ACC112 (cell line): Measurements from ENCODE around the gene ZFR2.

Experiments
- H2AFZ ChIP-seq: fragments of 200-600 bp; sonication (generic); one replicate; pipeline ENCODE4 v1.6.0; 2017; ENCODE audit warnings: antibody characterized with exemption, low read length; ENCODE audit not compliant: unreplicated experiment
- H3K27ac ChIP-seq: fragments of 200-600 bp; sonication (generic); 2 replicates; pipeline ENCODE4 v1.5.1; 2014; ENCODE audit warnings: low read depth, mild to moderate bottlenecking, antibody characterized with exemption, low read length, moderate library complexity
- H3K27me3 ChIP-seq: fragments of 200-600 bp; sonication (generic); 2 replicates; pipeline ENCODE4 v1.6.1; 2014; ENCODE audit warnings: mild to moderate bottlenecking, antibody characterized with exemption, low read length, moderate library complexity, mixed read lengths; ENCODE audit not compliant: insufficient read depth
- H3K36me3 ChIP-seq: fragments of 200-600 bp; sonication (generic); 2 replicates; pipeline ENCODE4 v1.6.1; 2016; ENCODE audit warnings: mild to moderate bottlenecking, antibody characterized with exemption, low read length, moderate library complexity, mixed read lengths; ENCODE audit not compliant: insufficient read depth
- H3K4me1 ChIP-seq: fragments of 200-600 bp; sonication (generic); one replicate; pipeline ENCODE4 v1.6.1; 2016; ENCODE audit warnings: low read length, mixed read lengths; ENCODE audit not compliant: insufficient read depth, unreplicated experiment, control insufficient read depth
- H3K4me3 ChIP-seq: fragments of 200-600 bp; sonication (generic); 2 replicates; pipeline ENCODE4 v1.5.1; 2014; ENCODE audit warnings: mild to moderate bottlenecking, low read depth, low read length
- H3K79me2 ChIP-seq: fragments of 200-600 bp; sonication (generic); one replicate; pipeline ENCODE4 v1.6.0; 2016; ENCODE audit warnings: low read length; ENCODE audit not compliant: control insufficient read depth, unreplicated experiment, insufficient read depth

ZFR2 gene

GRCh38 chr19:3803114-3803888 is 65.5 kb downstream of the ZFR2 start:
- Histone ChIP-seq H3K4me1 (no peaks in the 10 kb centered on the region), H3K4me3 (no peak overlapping the region), H3K36me3 (no peaks in the 10 kb centered on the region), H3K79me2 (no peaks in the 10 kb centered on the region), H2AFZ (no peak overlapping the region), H3K27ac (no peak overlapping the region), H3K27me3 (peaks cover 19% of the 10 kb centered on the region)

GRCh38 chr19:3801412-3802096 is 67.3 kb downstream of the ZFR2 start:
- H3K4me3 ChIP-seq = peak overlapping the region; percentile 53
- H3K4me1 ChIP-seq = no peaks in the 10 kb centered on the region
- H2AFZ ChIP-seq = no peak overlapping the region
- no peaks in the 10 kb centered on the region for H3K79me2 ChIP-seq
- H3K36me3 ChIP-seq = no peaks in the 10 kb centered on the region
- H3K27ac ChIP-seq = no peak overlapping the region
- peaks cover 19% of the 10 kb centered on the region for H3K27me3 ChIP-seq

GRCh38 chr19:3800996-3801395 is 67.8 kb downstream of the ZFR2 start:
- no peak overlapping the region for H3K27ac ChIP-seq
- H3K36me3 ChIP-seq = no peaks in the 10 kb centered on the region
- no peak overlapping the region for H2AFZ ChIP-seq
- no peaks in the 10 kb centered on the region for H3K4me1 ChIP-seq
- H3K4me3 ChIP-seq = peak overlapping the region; percentile 53; the same call in 1 of the 2 replicates
- no peaks in the 10 kb centered on the region for H3K79me2 ChIP-seq
- peaks cover 19% of the 10 kb centered on the region for H3K27me3 ChIP-seq

- Histone ChIP-seq H3K27me3 (peaks cover 19% of the 10 kb centered on the region), H3K36me3 (no peaks in the 10 kb centered on the region), H3K27ac (no peak overlapping the region), H2AFZ (no peak overlapping the region), H3K79me2 (no peaks in the 10 kb centered on the region), H3K4me3 (no peak overlapping the region), H3K4me1 (no peaks in the 10 kb centered on the region)
These were observed 70.7 kb downstream of the ZFR2 start for GRCh38 chr19:3798137-3798536.

GRCh38 chr19:3796358-3796757 is 72.5 kb downstream of the ZFR2 start:
- peaks cover 12% of the 10 kb centered on the region for H3K27me3 ChIP-seq
- no peak overlapping the region for H2AFZ ChIP-seq
- no peaks in the 10 kb centered on the region for H3K4me1 ChIP-seq
- no peak overlapping the region for H3K27ac ChIP-seq
- H3K36me3 ChIP-seq = no peaks in the 10 kb centered on the region
- H3K4me3 ChIP-seq = no peak overlapping the region
- H3K79me2 ChIP-seq = no peaks in the 10 kb centered on the region

GRCh38 chr19:3793799-3794198 is 75.0 kb downstream of the ZFR2 start:
- H3K4me3 ChIP-seq = no peak overlapping the region
- H3K36me3 ChIP-seq = no peaks in the 10 kb centered on the region
- H3K27me3 ChIP-seq = peaks cover 11% of the 10 kb centered on the region
- H3K27ac ChIP-seq = no peak overlapping the region
- H3K79me2 ChIP-seq = no peaks in the 10 kb centered on the region
- no peak overlapping the region for H2AFZ ChIP-seq
- H3K4me1 ChIP-seq = no peaks in the 10 kb centered on the region

GRCh38 chr19:3792114-3792513 is 76.7 kb downstream of the ZFR2 start:
- Histone ChIP-seq H3K4me3 (no peak overlapping the region), H3K27ac (no peak overlapping the region), H3K4me1 (no peaks in the 10 kb centered on the region), H2AFZ (no peak overlapping the region), H3K27me3 (peaks cover 11% of the 10 kb centered on the region), H3K36me3 (no peaks in the 10 kb centered on the region), H3K79me2 (no peaks in the 10 kb centered on the region)

GRCh38 chr19:3790941-3791340 is 77.9 kb downstream of the ZFR2 start:
- Histone ChIP-seq H3K4me1 (no peaks in the 10 kb centered on the region), H3K36me3 (no peaks in the 10 kb centered on the region), H3K27ac (no peak overlapping the region), H3K27me3 (peaks cover 19% of the 10 kb centered on the region), H3K79me2 (no peaks in the 10 kb centered on the region), H2AFZ (no peak overlapping the region), H3K4me3 (no peak overlapping the region)

GRCh38 chr19:3790209-3790734 is 78.6 kb downstream of the ZFR2 start:
- Histone ChIP-seq H3K27me3 (peaks cover 25% of the 10 kb centered on the region), H3K27ac (no peak overlapping the region), H3K4me1 (no peaks in the 10 kb centered on the region), H3K79me2 (no peaks in the 10 kb centered on the region), H3K4me3 (no peak overlapping the region), H3K36me3 (no peaks in the 10 kb centered on the region), H2AFZ (no peak overlapping the region)

- Histone ChIP-seq H3K4me3 (no peak overlapping the region), H3K36me3 (no peaks in the 10 kb centered on the region), H3K79me2 (no peaks in the 10 kb centered on the region), H3K4me1 (no peaks in the 10 kb centered on the region), H3K27ac (no peak overlapping the region), H2AFZ (no peak overlapping the region), H3K27me3 (peaks cover 33% of the 10 kb centered on the region)
These were observed 79.7 kb downstream of the ZFR2 start for GRCh38 chr19:3788996-3789778.
